GM11168 (cell line): ENCODE results near the gene ATG5.
"Not testable (repeated sequence)": the region's sequence is repeated elsewhere in the genome, so short reads cannot be mapped to it uniquely, and the experiment has no call there.

Experiments used
- in situ Hi-C: fragments of 300-500 bp; cut with MboI; formaldehyde crosslinking; loops from one replicate; pipeline ENCODE4 v1.12.0; 2022; ENCODE audit warnings: low sequenced_read_pairs; ENCODE audit not compliant: unreplicated experiment

Gene ATG5

GRCh38 chr6:106268500-106268899 lies 57.1 kb downstream of the ATG5 start:
- in situ Hi-C loops = not testable (repeated sequence)

- in situ Hi-C loops = not testable (repeated sequence)
Observed at GRCh38 chr6:106264433-106264832, 61.1 kb downstream of the ATG5 start.

GRCh38 chr6:106259748-106260147 lies 65.8 kb downstream of the ATG5 start:
- in situ Hi-C loops = not testable (repeated sequence)

- in situ Hi-C loops = no loop called here
Observed at GRCh38 chr6:106258726-106259125, 66.8 kb downstream of the ATG5 start.

GRCh38 chr6:106257195-106257594 lies 68.4 kb downstream of the ATG5 start:
- in situ Hi-C loops = no loop called here

GRCh38 chr6:106256201-106256968 lies 69.2 kb downstream of the ATG5 start:
- in situ Hi-C loops = no loop called here

- in situ Hi-C loops = no loop called here
Observed at GRCh38 chr6:106255306-106255705, 70.3 kb downstream of the ATG5 start.

- in situ Hi-C loops = no loop called here
Observed at GRCh38 chr6:106254636-106255035, 70.9 kb downstream of the ATG5 start.

- in situ Hi-C loops = no loop called here
Observed at GRCh38 chr6:106253731-106254130, 71.8 kb downstream of the ATG5 start.

GRCh38 chr6:106253172-106253571 lies 72.4 kb downstream of the ATG5 start:
- in situ Hi-C loops = no loop called here

GRCh38 chr6:106252687-106253086 lies 72.9 kb downstream of the ATG5 start:
- in situ Hi-C loops = no loop called here

GRCh38 chr6:106251531-106252255 lies 73.9 kb downstream of the ATG5 start:
- in situ Hi-C loops = not testable (repeated sequence)

- in situ Hi-C loops = no loop called here
Observed at GRCh38 chr6:106250953-106251352, 74.6 kb downstream of the ATG5 start.

GRCh38 chr6:106249658-106250057 lies 75.9 kb downstream of the ATG5 start:
- in situ Hi-C loops = loop anchor here (25.0 kb wide), 1 partner anchor 512 kb away; no protein-coding TSS in a partner anchor

- in situ Hi-C loops = loop anchor here (25.0 kb wide), 1 partner anchor 510 kb away; no protein-coding TSS in a partner anchor
Observed at GRCh38 chr6:106247733-106248132, 77.8 kb downstream of the ATG5 start.

- in situ Hi-C loops = loop anchor here (25.0 kb wide), 1 partner anchor 510 kb away; no protein-coding TSS in a partner anchor
Observed at GRCh38 chr6:106247293-106247692, 78.3 kb downstream of the ATG5 start.

GRCh38 chr6:106244931-106245330 lies 80.6 kb downstream of the ATG5 start:
- in situ Hi-C loops = loop anchor here (25.0 kb wide), 1 partner anchor 508 kb away; no protein-coding TSS in a partner anchor

- in situ Hi-C loops = loop anchor here (25.0 kb wide), 1 partner anchor 507 kb away; no protein-coding TSS in a partner anchor
Observed at GRCh38 chr6:106244521-106244920, 81.0 kb downstream of the ATG5 start.

- in situ Hi-C loops = loop anchor here (25.0 kb wide), 1 partner anchor 506 kb away; no protein-coding TSS in a partner anchor
Observed at GRCh38 chr6:106243261-106243660, 82.3 kb downstream of the ATG5 start.

- in situ Hi-C loops = loop anchor here (25.0 kb wide), 1 partner anchor 504 kb away; no protein-coding TSS in a partner anchor
Observed at GRCh38 chr6:106241498-106241897, 84.1 kb downstream of the ATG5 start.

- in situ Hi-C loops = loop anchor here (25.0 kb wide), 1 partner anchor 500 kb away; no protein-coding TSS in a partner anchor
Observed at GRCh38 chr6:106237286-106237685, 88.3 kb downstream of the ATG5 start.
